GM19438 (cell line): ENCODE data around the gene MRPS33.
"Not testable (repeated sequence)": the region's sequence is repeated elsewhere in the genome, so short reads cannot be mapped to it uniquely, and the experiment has no call there.

Experiments
- ATAC-seq: cut with Tn5 transposase; IDR thresholded peaks from one replicate; pipeline ENCODE4 v1.9.1; 2021; ENCODE audit warnings: low read depth; ENCODE audit not compliant: unreplicated experiment

The MRPS33 gene

GRCh38 chr7:141014524-141015395 is at the start of gene MRPS33:
Gene MRPS33, minus strand, starts transcription at chr7:141014952. Its CDS starts 4,319 bp downstream, at chr7:141010633.
- peak; percentile 99 for ATAC-seq

GRCh38 chr7:141057788-141058187 is 43.0 kb upstream of the MRPS33 start:
- no peak for ATAC-seq

GRCh38 chr7:141055146-141055545 is 40.4 kb upstream of the MRPS33 start:
- no peak for ATAC-seq

GRCh38 chr7:141053626-141054025 is 38.9 kb upstream of the MRPS33 start:
- peak; percentile 72 for ATAC-seq

GRCh38 chr7:141045842-141046620 is 31.3 kb upstream of the MRPS33 start:
- ATAC-seq: no peak

GRCh38 chr7:141045126-141045841 is 30.5 kb upstream of the MRPS33 start:
- no peak for ATAC-seq

- ATAC-seq: no peak
Measured at GRCh38 chr7:141043616-141044015, 28.9 kb upstream of the MRPS33 start.

- no peak for ATAC-seq
Measured at GRCh38 chr7:141042222-141043193, 27.8 kb upstream of the MRPS33 start.

GRCh38 chr7:141039376-141039775 is 24.6 kb upstream of the MRPS33 start:
- ATAC-seq: no peak

- ATAC-seq: not testable (repeated sequence)
Measured at GRCh38 chr7:141038100-141038499, 23.3 kb upstream of the MRPS33 start.

- ATAC-seq: not testable (repeated sequence)
Measured at GRCh38 chr7:141032539-141033323, 18.0 kb upstream of the MRPS33 start.

GRCh38 chr7:141028767-141029166 is 14.0 kb upstream of the MRPS33 start:
- no peak for ATAC-seq

GRCh38 chr7:141027043-141027442 is 12.3 kb upstream of the MRPS33 start:
- no peak for ATAC-seq

GRCh38 chr7:141024668-141025067 is 9.9 kb upstream of the MRPS33 start:
- no peak for ATAC-seq

- no peak for ATAC-seq
Measured at GRCh38 chr7:141023295-141023694, 8.5 kb upstream of the MRPS33 start.

- ATAC-seq: no peak
Measured at GRCh38 chr7:141017555-141017954, 2.8 kb upstream of the MRPS33 start.

- no peak for ATAC-seq
Measured at GRCh38 chr7:141016349-141016748, 1.6 kb upstream of the MRPS33 start.

- no peak for ATAC-seq
Measured at GRCh38 chr7:141014125-141014523, 628 bp downstream of the MRPS33 start.

- ATAC-seq: no peak
Measured at GRCh38 chr7:141013345-141013715, 1.4 kb downstream of the MRPS33 start.
